GM12891 (cell line): ENCODE results near the gene SPRING1.

Experiments used
- DNase-seq: peaks from one replicate; pipeline ENCODE4 v3.0.0; 2011; ENCODE audit warnings: low spot score; ENCODE audit not compliant: insufficient read length
- FAIRE-seq: peaks from 2 replicates; lab custom pipeline; 2011; peaks lifted over from hg19 to GRCh38; lab: Jason Lieb, UNC
- PAX5 ChIP-seq: IDR thresholded peaks from 2 replicates; pipeline ENCODE4 v1.6.1; 2011; ENCODE audit warnings: low read length, moderate library complexity, mild to moderate bottlenecking; ENCODE audit not compliant: insufficient read depth, severe bottlenecking
- POLR2A ChIP-seq: IDR thresholded peaks from 2 replicates; pipeline ENCODE4 v1.6.1; 2011; ENCODE audit warnings: low read depth, low read length, control low read depth
- POLR2AphosphoS5 ChIP-seq: IDR thresholded peaks from 2 replicates; pipeline ENCODE4 v1.6.1; 2011; ENCODE audit warnings: low read depth, low read length, control low read depth
- POU2F2 ChIP-seq: IDR thresholded peaks from 2 replicates; pipeline ENCODE4 v1.6.1; 2011; ENCODE audit warnings: low read depth, mild to moderate bottlenecking, control low read depth, low read length, moderate library complexity
- SPI1 ChIP-seq: IDR thresholded peaks from 2 replicates; pipeline ENCODE4 v1.6.1; 2011; ENCODE audit warnings: low read depth, low read length, control low read depth
- TAF1 ChIP-seq: IDR thresholded peaks from 2 replicates; pipeline ENCODE4 v1.6.1; 2011; ENCODE audit warnings: low read depth, low read length, control low read depth

SPRING1 gene

DNA sequence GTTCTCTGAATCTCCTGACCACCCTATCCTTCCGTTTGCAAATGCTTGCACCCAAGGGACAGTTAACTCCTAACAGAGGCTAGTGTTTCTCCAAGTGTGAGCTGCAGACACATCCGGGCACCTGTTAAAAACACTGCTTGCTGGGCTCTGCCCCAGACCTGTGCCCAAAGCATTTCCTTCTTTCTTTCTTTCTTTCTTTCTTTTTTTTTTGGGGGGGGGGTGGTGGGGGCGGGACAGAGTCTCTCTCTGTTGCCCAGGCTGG, 42.5 kb downstream of the SPRING1 start:
- TF ChIP-seq SPI1 (no peak), POLR2A (no peak), POLR2AphosphoS5 (no peak), POU2F2 (no peak), TAF1 (no peak), PAX5 (no peak)
- FAIRE-seq (peak; percentile 9), DNase-seq (no peak)

DNA sequence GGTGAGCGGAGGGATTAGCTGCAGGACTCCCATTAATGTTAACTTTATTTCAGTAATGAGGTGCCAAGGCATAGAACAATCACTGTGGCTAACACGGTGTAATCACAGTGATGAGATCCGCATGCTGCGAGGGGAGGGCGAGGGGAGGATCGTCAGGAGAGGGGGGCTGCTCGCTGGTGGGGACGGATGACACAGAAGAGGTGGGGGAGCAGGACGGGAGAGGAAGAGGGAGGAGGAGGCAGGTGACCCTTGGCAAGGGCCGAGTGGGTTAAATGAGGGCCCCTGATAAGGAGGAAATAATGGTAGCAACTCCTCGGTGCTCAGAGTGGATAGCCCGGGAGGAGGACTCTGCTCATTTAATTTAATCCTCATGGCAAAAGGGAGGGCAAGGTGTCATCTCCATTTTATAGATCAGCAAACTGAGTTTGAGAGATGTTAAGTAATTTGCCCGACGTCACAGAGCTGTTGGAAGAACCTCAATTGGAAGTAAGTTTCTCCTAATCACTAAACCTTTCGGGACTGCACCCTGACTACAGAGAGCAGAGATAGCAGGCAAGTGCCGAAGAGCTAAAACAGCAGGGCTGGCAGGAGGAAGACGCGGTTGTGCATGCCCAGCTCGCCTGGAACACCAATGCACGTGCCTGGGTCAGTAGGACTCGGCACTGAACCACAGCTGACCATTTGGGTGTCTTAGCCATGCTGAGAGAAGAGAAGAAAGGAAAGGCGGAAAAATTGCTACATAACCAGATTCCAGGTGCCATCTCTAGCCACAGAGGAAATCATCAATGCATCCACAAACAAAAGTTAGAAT, 43.0 kb downstream of the SPRING1 start:
- TF ChIP-seq POLR2AphosphoS5 = no peak
- TF ChIP-seq POLR2A = no peak
- TF ChIP-seq PAX5 = no peak
- no peak for TF ChIP-seq SPI1
- no peak for TF ChIP-seq TAF1
- no peak for TF ChIP-seq POU2F2
- peak; percentile 56 for FAIRE-seq
- no peak for DNase-seq

DNA sequence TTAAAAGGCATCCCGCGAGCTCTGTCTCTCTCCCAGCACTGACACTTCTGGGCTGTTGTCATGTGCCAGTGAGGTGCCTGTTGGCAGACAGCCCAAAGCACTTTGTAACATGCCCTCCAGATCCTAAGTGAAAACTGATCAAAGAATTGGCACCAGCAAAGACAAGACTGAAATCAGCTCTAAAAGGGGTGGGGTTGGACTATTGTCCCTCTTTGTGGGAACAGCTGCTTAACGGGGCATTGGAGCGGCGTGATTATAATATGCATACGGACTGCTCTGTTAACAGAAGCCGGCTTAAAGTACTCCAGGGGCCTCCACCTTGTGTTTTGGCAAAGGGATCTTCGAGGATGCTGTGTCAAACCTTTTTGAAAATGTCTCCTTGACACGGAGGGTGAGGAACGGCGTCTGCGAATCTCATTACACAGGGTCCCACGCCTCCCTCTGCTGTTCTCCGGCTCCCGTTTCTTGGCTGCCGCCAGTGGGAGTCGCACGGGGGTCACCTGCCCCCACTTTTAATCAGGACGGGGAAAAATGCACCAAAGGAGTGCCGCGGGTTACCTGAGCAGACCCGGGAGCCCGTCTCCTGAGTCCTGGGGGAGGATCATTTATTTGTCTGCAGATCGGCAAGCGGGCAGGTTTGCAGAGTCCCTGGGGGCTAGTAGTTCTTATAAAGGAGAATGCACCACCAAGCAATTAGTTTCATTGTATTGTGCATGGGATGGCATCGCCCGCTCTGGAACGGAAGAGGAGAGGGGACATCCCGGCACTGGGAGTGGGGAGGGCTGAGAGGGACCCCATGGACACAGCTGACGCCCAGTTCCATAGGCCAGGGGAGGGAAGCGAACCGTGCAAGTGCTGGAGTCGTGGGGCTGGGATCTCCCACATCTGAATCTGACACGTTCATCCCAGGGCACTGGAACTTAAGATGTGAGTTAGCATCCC, 44.3 kb downstream of the SPRING1 start:
- FAIRE-seq (no peak), DNase-seq (no peak)
- TF ChIP-seq POLR2AphosphoS5 (no peak), SPI1 (no peak), PAX5 (no peak), POLR2A (no peak), TAF1 (no peak), POU2F2 (no peak)

DNA sequence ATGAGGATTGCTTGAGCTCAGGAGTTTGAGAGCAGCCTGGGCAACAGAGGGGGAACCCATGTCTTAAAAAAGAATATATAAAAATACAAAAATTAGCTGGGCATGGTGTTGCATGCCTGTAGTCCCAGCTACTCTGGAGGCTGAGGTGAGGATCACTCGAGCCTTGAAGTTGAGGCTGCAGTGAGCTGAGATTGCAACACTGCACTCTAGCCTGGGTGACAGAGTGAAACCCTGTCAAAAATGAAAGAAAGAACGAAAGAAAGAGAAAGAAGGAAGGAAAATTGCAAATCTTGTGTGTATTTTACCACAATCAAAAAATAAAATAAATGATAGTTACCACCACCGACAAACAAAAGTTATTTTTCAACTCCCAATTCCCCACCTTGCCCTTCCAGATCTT, 45.3 kb downstream of the SPRING1 start:
- DNase-seq (no peak), FAIRE-seq (no peak)
- no peak for TF ChIP-seq PAX5
- no peak for TF ChIP-seq SPI1
- no peak for TF ChIP-seq TAF1
- no peak for TF ChIP-seq POU2F2
- no peak for TF ChIP-seq POLR2A
- TF ChIP-seq POLR2AphosphoS5 = no peak

DNA sequence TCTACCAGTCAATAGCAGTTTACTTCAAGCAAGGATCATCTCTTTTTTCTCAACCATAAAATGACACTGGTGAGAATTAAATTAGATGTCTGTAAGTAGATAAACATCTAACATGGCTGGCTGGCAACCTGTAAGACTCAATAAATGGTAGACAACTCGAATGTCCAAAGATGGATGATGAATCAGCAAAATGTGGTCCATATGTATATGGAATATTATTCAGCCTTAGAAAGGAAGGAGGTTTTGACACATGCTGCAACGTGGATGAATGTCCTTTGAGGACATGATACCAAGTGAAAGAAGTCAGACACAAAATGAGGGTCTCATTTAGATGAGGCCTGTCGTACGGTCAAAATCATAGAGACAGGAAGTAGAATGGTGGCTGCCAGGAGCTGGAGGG, 46.2 kb downstream of the SPRING1 start:
- TF ChIP-seq POLR2A (no peak), TAF1 (no peak), POLR2AphosphoS5 (no peak), POU2F2 (no peak)
- FAIRE-seq (no peak), DNase-seq (no peak)

DNA sequence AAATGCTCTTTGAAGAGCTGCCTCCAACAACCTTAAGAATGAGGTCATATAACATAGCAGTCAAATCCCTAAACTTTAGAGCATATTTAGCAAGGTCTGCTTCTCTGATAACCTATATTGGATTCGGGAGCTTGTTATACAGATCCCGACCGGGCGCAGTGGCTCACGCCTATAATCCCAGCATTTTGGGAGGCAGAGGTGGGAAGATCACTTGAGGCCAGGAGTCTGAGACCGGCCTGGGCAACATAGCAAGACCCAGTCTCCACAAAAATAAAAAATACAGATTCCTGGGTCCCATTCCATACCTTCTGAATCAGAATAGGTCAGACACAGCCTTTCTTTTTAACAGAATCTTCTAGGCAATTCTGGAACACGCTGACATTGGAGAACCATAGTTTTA, 46.7 kb downstream of the SPRING1 start:
- DNase-seq (no peak), FAIRE-seq (no peak)
- TF ChIP-seq POLR2AphosphoS5 (no peak), POU2F2 (no peak)

DNA sequence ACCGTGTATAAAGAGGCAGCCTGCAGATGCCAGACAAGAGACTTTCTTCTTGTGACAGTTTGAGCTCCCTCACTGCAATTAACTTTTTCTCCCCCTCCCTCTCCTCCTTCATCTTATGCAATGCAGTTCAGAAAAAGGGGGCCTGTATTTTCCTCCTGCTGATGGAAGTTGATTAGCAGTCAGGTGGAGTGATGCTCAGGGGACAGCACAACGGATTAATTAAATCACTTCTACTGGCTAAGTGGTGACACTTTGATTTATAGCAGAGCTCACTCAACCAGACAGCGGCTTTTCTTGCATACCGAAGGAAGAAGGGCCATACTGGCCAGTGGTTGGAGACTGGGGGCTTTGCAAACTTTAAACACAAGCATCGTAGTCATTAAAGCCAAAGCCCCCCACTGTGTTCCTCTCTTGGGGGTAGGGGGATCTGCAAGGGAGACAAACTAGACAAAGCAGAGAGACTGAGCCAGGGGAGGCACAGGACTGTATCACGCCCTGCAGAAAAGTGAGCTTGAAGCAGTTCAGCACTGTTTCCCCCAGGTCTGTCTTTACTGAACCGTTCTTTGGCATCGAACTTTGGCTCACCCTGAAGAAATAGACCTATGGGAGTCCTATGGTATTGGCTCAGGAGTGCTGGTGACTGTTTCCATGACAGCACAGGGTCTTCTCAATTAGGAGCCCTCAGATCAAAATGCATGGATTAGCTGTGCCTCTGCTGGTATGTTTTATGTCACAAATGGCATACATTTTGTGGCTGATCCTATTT, 47.7 kb downstream of the SPRING1 start:
- FAIRE-seq = no peak
- TF ChIP-seq TAF1 (no peak), POLR2A (no peak), POU2F2 (no peak), SPI1 (no peak), POLR2AphosphoS5 (no peak), PAX5 (no peak)
- no peak for DNase-seq

DNA sequence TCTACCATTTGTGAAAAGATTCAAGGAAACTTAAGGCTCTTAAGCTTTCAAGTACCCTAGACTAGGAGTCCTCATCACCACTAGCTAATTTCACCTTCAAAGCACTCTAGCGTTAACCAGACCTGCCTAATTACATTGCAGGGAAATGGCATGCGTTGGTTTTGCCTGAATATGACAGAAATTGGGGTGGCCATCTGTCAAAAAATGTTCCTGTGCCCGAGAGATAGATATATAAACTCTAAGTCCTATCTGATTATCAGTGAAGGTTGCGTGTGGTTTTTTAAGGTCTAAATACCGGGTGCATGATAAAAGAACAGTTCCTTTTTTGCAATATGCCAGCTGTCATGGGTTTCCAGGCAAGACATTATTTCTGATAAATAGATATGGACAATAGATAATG, 48.3 kb downstream of the SPRING1 start:
- DNase-seq = no peak
- TF ChIP-seq SPI1 = peak; percentile 37; the same call in 1 of the 2 replicates
- TF ChIP-seq POLR2AphosphoS5 = no peak
- TF ChIP-seq PAX5 = no peak
- FAIRE-seq = no peak
